ENCODE data around the gene DEGS1. TPM values are rescaled to one million over a fixed set of nuclear protein-coding genes. Genes with fewer than 3 reads are reported as not detected.

DEGS1 gene
- total RNA-seq, 1 experiment from 2014 or later, result 66.6 TPM

- no peak for DNase-seq (ENCODE audit: low read depth, low spot score)
- in situ Hi-C loops (cut with HindIII; ENCODE audit: low pct_unique_long_range_greater_than_20kb, low sequenced_read_pairs), result no loop called here
These were observed 54.3 kb downstream of the DEGS1 start for GRCh38 chr1:224237119-224237881.

GRCh38 chr1:224238212-224238611 is 55.2 kb downstream of the DEGS1 start:
- DNase-seq (ENCODE audit: low read depth, low spot score), result no peak
- in situ Hi-C loops (cut with HindIII; ENCODE audit: low pct_unique_long_range_greater_than_20kb, low sequenced_read_pairs), result no loop called here

DNA sequence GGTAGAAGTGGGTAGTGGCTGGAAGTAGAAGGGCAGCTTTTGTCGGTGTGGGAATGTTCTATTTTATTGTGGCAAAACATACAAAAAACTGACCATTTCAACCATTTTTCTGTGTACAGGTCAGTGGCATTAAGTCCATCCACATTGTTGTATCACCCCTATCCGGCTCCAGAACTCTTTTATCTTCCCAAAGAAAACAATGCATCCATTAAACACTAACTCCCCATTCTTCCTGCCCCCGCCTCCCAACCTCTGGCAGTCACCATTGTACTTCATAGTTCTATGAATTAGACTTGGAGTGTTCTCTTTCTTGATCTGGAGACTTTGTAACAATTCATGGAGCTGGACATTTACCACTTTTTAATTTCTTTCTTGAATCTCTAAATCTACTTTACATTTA is 55.7 kb downstream of the DEGS1 start:
- no peak for DNase-seq (ENCODE audit: low read depth, low spot score)
- in situ Hi-C loops (cut with HindIII; ENCODE audit: low pct_unique_long_range_greater_than_20kb, low sequenced_read_pairs), result no loop called here

Small RNA genes lying within 50 kb of the gene (small RNA-seq; reads per million reads assigned to genes)
- gene AC092809.3 (0 to 0.10 reads per million in 2 experiments), gene RF00139 (0 to 0.04 reads per million in 2 experiments)

Other genes with a start within 250 kb of the DEGS1 start
- gene FBXO28, start 69.1 kb upstream of the DEGS1 start, total RNA-seq (2014; rRNA removed; shearing (Covaris generic)), result 34.2 and 37.3 TPM in 2 replicates
- 25.3 and 28.8 TPM in 2 replicates for gene NVL, start 146.9 kb downstream of the DEGS1 start, total RNA-seq (2014; rRNA removed; shearing (Covaris generic))
- 93.4 and 102 TPM in 2 replicates for gene CNIH4, start 173.6 kb downstream of the DEGS1 start, total RNA-seq (2014; rRNA removed; shearing (Covaris generic))